ENCODE data around the gene LPCAT1.
"Not testable (repeated sequence)": the region's sequence is repeated elsewhere in the genome, so short reads cannot be mapped to it uniquely, and the experiment has no call there.

LPCAT1 gene

GRCh38 chr5:1478271-1479035 is 45.3 kb downstream of the LPCAT1 start:
- no peak for DNase-seq (ENCODE audit: low read depth)

DNA sequence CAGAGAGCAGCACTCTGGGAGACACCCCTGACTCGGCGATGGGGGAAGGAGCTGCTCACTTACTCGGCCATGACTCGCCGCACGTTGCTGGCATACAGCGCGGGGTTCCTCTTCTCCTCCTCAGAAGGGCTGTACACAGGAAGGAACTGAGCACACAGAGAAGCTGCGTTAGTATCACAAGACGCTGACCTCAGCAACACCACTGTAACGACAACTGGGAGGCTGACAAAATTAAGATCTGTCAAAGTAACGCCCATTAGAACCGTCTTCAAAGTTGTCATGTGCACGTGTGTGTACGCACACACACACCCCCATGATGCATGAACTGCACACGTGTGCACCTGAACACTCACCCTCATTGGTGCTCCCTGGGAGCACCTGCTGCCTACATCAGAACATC is 46.4 kb downstream of the LPCAT1 start:
- DNase-seq (ENCODE audit: low read depth) = no peak

GRCh38 chr5:1476967-1477310 is 46.8 kb downstream of the LPCAT1 start:
- DNase-seq (ENCODE audit: low read depth) = no peak

DNA sequence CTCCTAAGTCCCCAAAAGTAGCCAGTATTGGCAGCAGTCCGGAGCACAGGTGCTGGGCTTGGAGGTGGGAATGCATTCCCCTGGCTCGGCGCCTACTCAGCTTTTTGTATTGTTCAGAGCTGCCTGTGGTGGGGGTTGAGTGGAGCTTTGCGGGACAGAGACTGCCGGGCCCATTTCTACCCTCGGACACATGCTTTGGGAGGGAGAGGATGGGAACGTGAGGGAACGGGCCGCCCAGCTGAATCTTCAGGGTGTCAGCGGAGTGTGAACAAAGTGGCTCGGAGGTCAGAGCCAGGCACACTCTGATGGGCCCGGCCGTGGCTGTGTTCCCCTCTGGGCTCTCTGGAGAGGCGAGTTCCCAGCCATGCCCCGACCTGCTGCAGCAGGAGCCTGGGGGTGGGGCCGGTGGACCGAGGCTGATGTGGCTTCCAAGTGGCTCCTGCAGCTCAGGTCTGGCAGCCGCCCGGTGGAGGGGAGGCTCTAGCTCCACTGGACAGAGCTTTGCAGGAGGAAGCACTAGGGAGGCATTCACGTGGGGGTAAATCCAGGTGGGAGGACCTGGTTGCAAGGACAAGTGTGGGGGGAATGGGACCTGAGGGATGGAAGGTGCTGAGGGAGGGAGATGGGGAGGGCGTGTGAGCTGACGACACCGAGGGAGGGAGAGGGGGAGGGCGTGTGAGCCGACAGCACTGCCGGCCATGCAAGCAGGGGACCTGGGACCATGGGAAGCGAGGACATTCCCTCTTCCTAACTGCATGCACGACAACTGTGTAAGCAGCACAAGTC is 47.4 kb downstream of the LPCAT1 start:
- DNase-seq (ENCODE audit: low read depth) = no peak

- DNase-seq (ENCODE audit: low read depth) = not testable (repeated sequence)
These were observed 48.2 kb downstream of the LPCAT1 start for GRCh38 chr5:1475544-1475900.

DNA sequence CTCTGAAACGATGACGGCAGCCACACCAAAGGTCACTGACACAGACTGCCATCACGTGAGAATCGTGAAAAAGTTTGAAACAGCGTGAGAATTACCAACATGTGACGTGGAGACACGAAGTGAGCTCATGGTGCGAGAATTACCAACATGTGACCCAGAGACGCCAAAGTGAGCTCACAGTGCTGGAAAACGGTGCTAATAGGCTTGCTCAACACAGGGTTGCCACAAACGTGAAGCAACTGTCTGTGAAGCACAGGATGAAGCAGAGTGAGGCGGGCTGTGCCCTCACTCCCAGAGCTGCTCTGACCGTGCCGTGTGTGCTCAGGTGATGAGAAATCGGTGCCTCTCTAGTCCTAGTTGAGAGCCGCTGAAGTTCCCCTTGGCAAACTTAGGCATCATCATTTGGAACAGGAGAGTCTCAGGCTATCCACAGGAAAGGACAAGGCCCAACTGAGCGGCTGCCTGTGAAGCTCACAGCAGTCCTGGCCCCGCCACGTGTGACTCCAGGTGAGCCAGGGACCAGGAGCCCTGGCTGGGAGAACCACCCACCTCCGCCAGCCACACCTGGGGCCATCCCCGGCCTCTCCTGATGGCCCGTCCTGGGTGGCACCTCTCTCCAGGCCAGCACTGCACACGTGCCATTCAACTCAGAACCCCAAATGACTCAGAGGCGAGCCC is 48.8 kb downstream of the LPCAT1 start:
- DNase-seq (ENCODE audit: low read depth) = no peak

GRCh38 chr5:1474183-1474839 is 49.4 kb downstream of the LPCAT1 start:
- DNase-seq (ENCODE audit: low read depth) = no peak

GRCh38 chr5:1473746-1474145 is 50.0 kb downstream of the LPCAT1 start:
- DNase-seq (ENCODE audit: low read depth) = no peak

GRCh38 chr5:1472964-1473628 is 50.7 kb downstream of the LPCAT1 start:
- DNase-seq (ENCODE audit: low read depth) = no peak

DNA sequence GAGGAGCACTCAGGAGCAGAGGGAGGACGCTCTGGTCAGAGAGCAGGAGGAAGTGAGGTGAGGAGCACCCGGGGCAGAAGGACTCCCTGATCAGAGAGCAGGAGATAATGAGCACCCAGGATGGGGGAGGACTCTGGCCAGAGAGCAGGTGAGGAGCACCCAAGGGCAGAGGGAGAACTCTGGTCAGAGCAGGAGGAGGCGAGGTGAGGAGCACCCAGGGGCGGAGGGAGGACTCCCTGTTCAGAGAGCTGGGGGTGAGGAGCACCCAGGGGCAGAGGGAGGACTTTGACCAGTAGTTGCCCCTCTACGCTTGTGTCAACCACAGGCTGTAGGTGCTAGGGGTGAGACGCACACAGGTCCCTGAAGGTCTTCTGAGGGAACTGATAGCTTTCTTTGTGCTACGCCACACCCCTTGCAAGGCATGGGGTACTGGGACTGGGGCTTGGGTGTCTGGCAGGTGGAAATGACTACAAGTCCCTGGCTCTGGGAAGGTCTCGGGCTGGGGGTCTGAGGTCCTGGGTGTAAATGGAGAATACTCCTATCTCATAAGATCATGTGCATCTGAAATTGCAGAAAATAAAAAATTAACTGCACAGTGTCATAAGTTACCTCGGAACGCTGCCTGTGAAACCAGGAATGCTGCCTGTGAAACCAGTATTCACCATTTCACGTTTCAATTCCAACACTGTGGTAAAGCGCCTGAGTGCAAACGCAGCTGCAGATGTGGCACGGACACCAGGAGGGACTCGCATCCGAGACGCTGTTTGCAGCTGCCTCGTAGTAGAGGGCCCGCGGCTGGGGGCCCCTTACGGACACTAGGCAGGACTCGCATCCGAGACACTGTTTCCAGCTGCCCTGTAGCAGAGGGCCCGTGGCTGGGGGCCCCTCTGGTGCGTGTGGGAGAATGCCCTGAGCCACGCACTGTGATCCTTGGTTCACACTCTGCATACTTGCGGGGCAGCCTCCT is 51.5 kb downstream of the LPCAT1 start:
- DNase-seq (ENCODE audit: low read depth) = no peak

- DNase-seq (ENCODE audit: low read depth) = no peak
These were observed 52.4 kb downstream of the LPCAT1 start for GRCh38 chr5:1471240-1471853.

DNA sequence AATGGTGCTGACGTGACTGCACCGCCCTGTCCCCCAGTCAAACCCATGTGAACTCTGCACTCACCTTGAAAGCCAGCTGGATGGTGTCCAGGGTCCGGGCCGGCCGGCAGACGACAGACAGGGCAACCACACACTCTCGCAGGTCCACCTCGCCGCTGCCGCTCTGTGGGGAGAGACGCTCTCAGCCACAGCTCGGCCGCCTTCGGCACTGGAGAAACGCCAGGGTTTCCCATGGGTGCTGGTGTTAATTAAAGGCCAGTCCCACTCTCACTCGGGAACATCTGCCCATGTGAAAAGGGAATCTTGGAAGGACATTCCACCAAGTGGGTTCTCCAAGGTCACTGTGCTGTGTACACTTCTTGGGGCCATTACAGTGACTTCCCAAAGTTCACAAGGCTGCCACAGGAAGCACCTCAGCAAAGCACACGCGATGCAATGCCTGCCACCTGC is 53.0 kb downstream of the LPCAT1 start:
- DNase-seq (ENCODE audit: low read depth) = no peak

DNA sequence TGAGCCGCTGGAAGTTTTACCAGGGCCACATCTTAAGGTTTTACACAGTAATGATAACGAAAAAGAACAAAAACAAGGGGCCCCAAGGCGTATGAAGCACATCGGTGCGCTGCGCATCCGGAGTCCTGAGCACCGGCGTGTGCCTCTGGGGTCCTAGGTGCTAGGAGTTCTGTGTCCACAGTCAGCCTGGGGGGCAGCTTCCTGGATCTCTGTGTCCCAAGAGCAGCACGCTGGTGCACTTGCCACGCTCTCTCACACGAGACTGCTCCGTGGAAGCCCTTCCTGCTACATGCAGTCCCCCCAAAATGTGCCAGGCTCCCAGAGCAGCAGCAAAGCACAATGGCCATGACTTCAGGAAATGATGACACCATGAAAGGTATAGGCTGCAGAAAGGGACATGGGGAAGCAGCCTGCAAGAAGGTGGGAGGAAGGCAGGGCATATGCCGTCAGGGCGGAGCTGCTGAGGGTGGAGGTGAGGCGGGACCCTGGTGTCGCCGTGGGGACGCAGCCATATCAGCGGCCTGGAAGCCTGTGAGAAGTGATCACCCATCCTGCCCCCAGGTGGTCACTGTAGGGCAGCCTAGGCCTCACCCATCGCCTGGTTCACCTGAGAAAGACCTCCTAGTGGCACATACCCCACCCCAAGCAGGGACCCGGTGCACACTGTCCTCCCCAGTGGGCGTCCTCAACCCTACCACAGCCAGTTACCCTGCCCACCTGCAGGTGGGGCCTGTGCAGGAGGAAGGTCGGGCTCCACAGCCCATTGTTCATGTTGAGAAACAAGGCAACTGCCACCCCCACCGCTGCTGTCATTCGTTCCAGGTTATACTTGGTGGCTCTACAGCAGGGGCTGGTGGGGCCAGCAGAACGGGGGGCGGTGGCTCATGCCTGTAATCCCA is 54.9 kb downstream of the LPCAT1 start:
- no peak for DNase-seq (ENCODE audit: low read depth)

- DNase-seq (ENCODE audit: low read depth) = no peak
These were observed 55.5 kb downstream of the LPCAT1 start for GRCh38 chr5:1468247-1468612.

DNA sequence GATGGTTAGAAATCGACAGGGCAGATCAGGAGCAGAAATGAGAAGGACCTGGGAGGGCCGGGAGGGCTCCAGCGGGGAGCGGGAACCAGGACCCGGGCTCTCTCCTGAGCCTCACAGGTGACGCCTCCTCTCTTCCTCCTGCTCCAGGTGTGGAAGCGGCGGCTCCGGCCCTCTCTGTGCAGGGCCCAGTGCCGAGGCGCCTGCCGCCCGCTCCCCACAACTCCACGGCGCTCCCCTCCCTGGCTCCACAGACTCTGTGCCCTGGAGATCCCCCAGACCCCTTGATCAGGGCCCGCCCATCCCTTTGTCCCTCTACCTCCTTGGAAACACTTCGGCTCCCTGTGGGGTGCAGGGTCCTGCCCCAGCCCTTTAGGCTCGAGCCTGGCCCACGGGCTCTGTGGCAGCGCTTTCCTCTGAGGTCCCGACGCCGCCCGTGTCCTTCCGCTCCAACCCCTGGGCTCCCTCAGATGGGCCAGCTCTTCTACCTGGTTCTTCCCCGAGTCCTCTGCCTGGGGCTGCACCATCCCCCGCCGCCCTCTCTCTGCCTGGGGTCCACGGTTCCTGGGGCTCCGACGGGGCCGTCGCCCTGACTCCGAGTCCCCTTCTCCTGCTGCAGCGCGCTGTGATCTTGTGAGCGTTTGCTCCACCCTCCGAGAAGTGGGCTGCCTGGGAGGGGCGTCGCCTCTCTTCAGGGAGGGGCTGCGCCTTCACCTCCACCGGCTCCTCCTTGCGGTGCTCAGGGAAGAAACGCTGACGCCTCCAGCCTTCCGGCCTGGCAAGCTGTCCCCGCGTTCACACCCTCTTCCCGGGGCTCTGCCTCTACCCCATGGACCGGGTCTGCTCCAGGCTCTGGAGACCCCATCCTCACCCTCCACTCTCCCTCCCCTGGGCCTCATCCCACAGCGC is 56.2 kb downstream of the LPCAT1 start:
- no peak for DNase-seq (ENCODE audit: low read depth)

DNA sequence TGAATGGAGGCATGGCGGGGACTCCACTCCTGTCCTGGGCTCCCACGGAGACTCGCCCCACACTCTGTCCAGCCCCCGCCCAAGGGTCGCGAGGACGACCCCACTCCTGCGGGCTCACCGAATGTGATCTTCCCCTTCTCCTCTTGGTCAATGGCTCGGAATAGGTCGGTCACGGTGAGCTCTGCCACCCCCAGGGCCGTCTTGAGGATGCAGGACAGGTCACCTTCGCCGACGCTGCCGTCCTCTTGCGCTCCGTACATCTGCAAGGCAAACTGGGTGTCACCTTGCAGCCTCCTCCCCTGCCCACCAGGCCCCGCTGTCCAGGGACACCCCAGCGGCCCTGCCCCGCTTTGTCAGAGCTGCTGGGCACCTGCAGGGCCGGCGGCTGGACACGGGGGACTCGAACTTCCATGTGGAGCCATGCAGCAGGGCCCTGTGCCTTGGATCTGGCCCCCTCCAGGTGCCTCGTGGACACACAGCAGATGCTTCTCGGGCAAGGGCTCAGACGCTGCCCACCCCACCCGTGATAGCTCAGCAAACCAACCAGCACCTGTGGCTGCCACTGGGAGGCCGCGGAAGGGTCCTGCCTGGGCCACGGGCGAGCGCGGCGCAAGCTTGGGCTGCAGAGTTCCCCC is 57.0 kb downstream of the LPCAT1 start:
- DNase-seq (ENCODE audit: low read depth) = no peak

GRCh38 chr5:1465966-1466471 is 57.7 kb downstream of the LPCAT1 start:
- no peak for DNase-seq (ENCODE audit: low read depth)

DNA sequence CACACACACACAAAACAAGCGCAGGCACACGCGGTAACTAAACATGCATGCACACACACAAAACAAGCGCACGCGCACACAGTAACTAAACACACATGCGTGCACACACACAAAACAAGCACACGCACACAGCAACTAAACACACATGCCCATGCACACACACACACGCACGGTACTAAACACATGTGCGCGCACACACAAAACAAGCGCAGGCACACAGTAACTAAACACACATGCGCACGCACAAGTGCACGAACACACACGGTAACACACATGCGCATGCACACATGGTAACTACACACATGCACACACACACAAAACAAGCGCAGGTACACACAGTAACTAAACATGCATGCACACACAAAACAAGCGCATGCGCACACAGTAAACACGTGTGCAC is 58.6 kb downstream of the LPCAT1 start:
- no peak for DNase-seq (ENCODE audit: low read depth)
